Activated CD4-positive, alpha-beta T cell treated with anti-CD3 and anti-CD28 coated beads, Interleukin-2, amount 50 U/mL, for 16 hours (primary cell): Measurements from ENCODE around the gene CHST3.

Experiments
- DNase-seq: peaks from one replicate; pipeline ENCODE4 v3.0.0-alpha.2; 2020

CHST3 gene

GRCh38 chr10:71990706-71991269, 26.6 kb downstream of the CHST3 start:
- no peak for DNase-seq

- no peak for DNase-seq
Observed at GRCh38 chr10:71995449-71995848, 31.3 kb downstream of the CHST3 start.

- DNase-seq = no peak
Observed at GRCh38 chr10:71995887-71996575, 31.8 kb downstream of the CHST3 start.

- no peak for DNase-seq
Observed at GRCh38 chr10:71996592-71997371, 32.6 kb downstream of the CHST3 start.

- no peak for DNase-seq
Observed at GRCh38 chr10:71998119-71998839, 34.1 kb downstream of the CHST3 start.

- no peak for DNase-seq
Observed at GRCh38 chr10:71998840-71999194, 34.6 kb downstream of the CHST3 start.

GRCh38 chr10:71999360-72000072, 35.3 kb downstream of the CHST3 start:
- DNase-seq = no peak

- DNase-seq = no peak
Observed at GRCh38 chr10:72000073-72001032, 36.2 kb downstream of the CHST3 start.

GRCh38 chr10:72001033-72001395, 36.8 kb downstream of the CHST3 start:
- DNase-seq = no peak

- DNase-seq = no peak
Observed at GRCh38 chr10:72002354-72003295, 38.4 kb downstream of the CHST3 start.

GRCh38 chr10:72006026-72006425, 41.8 kb downstream of the CHST3 start:
- no peak for DNase-seq

GRCh38 chr10:72007246-72007892, 43.2 kb downstream of the CHST3 start:
- DNase-seq = no peak

GRCh38 chr10:72008096-72008981, 44.1 kb downstream of the CHST3 start:
- no peak for DNase-seq

- no peak for DNase-seq
Observed at GRCh38 chr10:72009051-72009424, 44.8 kb downstream of the CHST3 start.

GRCh38 chr10:72009425-72010081, 45.4 kb downstream of the CHST3 start:
- DNase-seq = no peak

- no peak for DNase-seq
Observed at GRCh38 chr10:72010234-72010973, 46.2 kb downstream of the CHST3 start.

- DNase-seq = no peak
Observed at GRCh38 chr10:72011016-72011415, 46.8 kb downstream of the CHST3 start.

GRCh38 chr10:72011468-72011867, 47.3 kb downstream of the CHST3 start:
- DNase-seq = no peak
